Left lung (tissue), 10 donors: Measurements from ENCODE around the gene ZC3H12D. TPM values are rescaled to one million over a fixed set of nuclear protein-coding genes. Genes with fewer than 3 reads are reported as not detected.

ENCODE experiments used
- ATAC-seq: fragments of 200-7000 bp; cut with Tn5 transposase; one replicate; pipeline ENCODE4 v1.9.1; 2020; ENCODE audit warnings: moderate library complexity
- DNase-seq, 4 donors: peaks; one replicate each; pipeline ENCODE4 v3.0.0-alpha.2; 2013 to 2020
- H3K27ac ChIP-seq, 2 donors: fragments of 200-600 bp; sonication (generic) in 1 of 2; one replicate each; pipeline versions ENCODE4 v1.5.0 to v1.8.0; 2020 to 2021
- H3K27me3 ChIP-seq, 2 donors: fragments of 200-600 bp; sonication (generic) in 1 of 2; one replicate each; pipeline versions ENCODE4 v1.5.0 to v1.8.0; 2020 to 2021
- H3K36me3 ChIP-seq, 2 donors: fragments of 200-600 bp; sonication (generic) in 1 of 2; one replicate each; pipeline versions ENCODE4 v1.5.0 to v1.8.0; 2020 to 2021
- H3K4me1 ChIP-seq, 2 donors: fragments of 200-600 bp; one replicate each; pipeline ENCODE4 v1.8.0; 2021
- H3K4me3 ChIP-seq, 2 donors: fragments of 200-600 bp; sonication (generic) in 1 of 2; one replicate each; pipeline versions ENCODE4 v1.5.0 to v1.8.0; 2020 to 2021; ENCODE audit warnings: mild to moderate bottlenecking in 1 of 2
- H3K9me3 ChIP-seq, 2 donors: fragments of 200-600 bp; sonication (generic) in 1 of 2; one replicate each; pipeline versions ENCODE4 v1.5.0 to v1.8.0; 2020 to 2021
- CTCF ChIP-seq, 2 donors: fragments of 200-600 bp; sonication (generic) in 1 of 2; IDR thresholded peaks; one replicate each; pipeline versions ENCODE4 v1.5.0 to v1.8.0; 2021; ENCODE audit warnings: antibody characterized with exemption in 2 of 2
- intact Hi-C, 2 donors: fragments of 100-400 bp; cut with DNase I; formaldehyde crosslinking; loops; one replicate each; pipeline versions ENCODE4 v1.11.2 to v1.14.2; 2022
- polyA plus RNA-seq, 6 donors: library from polyadenylated mRNA; unstranded; fragments of 120-200 nt; gene quantifications; one replicate each; pipeline ENCODE4 v1.2.1, GENCODE V29; 2013; ENCODE audit not compliant: insufficient read length in 6 of 6
- total RNA-seq, 2 donors: library from RNA; stranded (reverse); fragmentation: NEBNext Ultra II Directional; extraction: Animal tissue kit (Norgen Biotek cat#: 25700); gene quantifications; one replicate each; pipeline ENCODE4 v1.2.1, GENCODE V29; 2021
- donor health status: DM: no; HTN: yes; CAD: no.
- donor health status: DM: no; HTN: no; CAD: no.

ZC3H12D gene
- total and polyA plus RNA-seq, 8 donors = 0.45 to 4.1 (median 0.85) TPM

DNA sequence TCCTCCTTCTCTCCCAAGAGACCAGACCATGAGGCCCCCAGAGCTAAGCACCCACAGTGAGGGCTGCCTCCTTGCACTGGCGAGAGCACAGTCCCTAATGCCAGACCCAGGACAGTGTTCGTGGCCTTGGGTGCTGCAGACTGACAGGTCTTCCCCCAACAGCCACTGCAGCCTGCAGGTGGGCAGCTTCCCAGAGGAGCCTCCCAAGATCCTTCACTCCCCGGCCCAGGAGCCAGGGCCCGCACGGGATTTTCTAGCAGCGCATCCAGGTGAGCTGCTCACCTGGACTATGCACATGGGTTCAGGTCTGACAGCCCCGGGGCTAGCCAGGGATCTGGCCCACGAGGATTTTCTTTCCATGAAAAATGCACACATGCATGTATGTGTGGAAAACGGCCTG, 43.1 kb downstream of the ZC3H12D start:
- H3K9me3 ChIP-seq = no peaks in the 10 kb centered on the region
- TF ChIP-seq CTCF (IDR thresholded peaks at IDR 0.05) = no peak
- DNase-seq (no peak), ATAC-seq (no peak)
- H3K4me3 ChIP-seq = no peak overlapping the region
- no peak overlapping the region for H3K27ac ChIP-seq
- no peaks in the 10 kb centered on the region for H3K27me3 ChIP-seq
- no peaks in the 10 kb centered on the region for H3K4me1 ChIP-seq
- intact Hi-C loops = no loop called here
- H3K36me3 ChIP-seq = no peaks in the 10 kb centered on the region

DNA sequence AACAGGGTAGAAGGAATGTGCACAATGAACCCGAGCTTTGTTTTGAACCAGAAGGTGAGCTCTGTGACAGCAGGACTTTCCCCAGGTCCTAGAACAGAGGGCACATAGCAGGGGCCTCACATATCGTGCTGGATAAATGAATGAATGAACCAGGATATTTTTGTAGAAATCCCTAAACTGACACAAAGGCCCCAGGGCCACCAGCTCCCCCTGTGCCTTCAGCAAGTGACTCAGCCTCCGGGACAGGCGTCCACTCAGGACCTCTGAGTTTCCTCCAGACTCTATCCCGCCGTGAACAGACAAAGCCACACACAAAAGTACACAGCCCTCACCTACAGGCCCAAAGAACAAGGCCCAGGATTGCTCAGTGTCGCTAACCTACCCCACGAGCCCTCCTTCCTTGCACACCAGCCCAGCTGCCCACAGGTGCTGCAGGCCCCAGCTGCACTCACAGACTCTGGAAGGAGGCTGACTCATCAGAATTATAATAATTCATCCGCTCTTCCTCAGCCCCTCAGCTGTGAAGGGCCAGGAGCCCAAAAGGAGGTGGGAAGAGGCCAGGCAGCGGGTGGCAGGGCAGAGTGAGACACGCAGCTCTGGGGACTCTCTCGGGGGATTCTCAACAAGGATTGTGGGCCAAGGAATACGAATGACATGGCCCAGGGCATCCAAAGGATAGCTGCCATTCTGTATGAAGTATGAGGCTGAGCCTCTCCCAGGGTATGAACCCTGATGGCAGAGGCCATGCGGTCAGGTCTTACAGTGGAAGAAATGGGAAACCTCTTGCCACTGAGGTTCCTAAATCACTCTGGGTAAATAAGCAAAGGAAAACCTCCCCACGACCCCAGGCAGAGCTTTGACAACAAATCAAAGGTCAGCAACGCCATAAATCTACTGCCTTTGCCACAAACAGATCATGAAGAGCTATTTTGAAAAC, 43.8 kb downstream of the ZC3H12D start:
- no peak for TF ChIP-seq CTCF (IDR thresholded peaks at IDR 0.05)
- Histone ChIP-seq H3K27me3 (no peaks in the 10 kb centered on the region), H3K36me3 (no peaks in the 10 kb centered on the region), H3K27ac (no peak overlapping the region), H3K9me3 (no peaks in the 10 kb centered on the region), H3K4me3 (no peak overlapping the region), H3K4me1 (no peaks in the 10 kb centered on the region)
- ATAC-seq (no peak), DNase-seq (no peak)
- intact Hi-C loops = no loop called here

DNA sequence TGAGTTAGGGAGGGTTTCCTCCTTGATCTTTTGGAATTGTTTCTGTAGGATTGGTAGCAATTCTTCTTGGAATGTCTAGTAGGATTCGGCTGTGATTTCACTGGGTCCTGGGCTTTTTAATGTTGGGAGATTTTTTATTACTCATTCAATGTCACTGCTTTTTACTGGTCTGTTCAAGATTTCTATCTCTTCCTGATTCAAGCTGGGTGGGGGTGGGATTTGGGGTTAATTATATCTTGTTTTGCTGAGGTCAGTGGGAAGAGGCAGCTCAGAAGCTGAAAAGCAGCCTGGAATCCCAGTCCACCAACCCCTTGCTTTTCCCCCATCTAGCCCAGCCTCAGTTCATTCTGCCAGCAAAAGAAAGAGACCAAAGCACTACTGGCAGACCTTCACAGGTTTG, 45.2 kb downstream of the ZC3H12D start:
- no peak overlapping the region for H3K4me3 ChIP-seq
- no peak for TF ChIP-seq CTCF (IDR thresholded peaks at IDR 0.05)
- H3K9me3 ChIP-seq = no peaks in the 10 kb centered on the region
- no peaks in the 10 kb centered on the region for H3K4me1 ChIP-seq
- ATAC-seq (no peak), DNase-seq (no peak)
- H3K27ac ChIP-seq = no peak overlapping the region
- intact Hi-C loops = loop anchor here in 1 of 2 donors (10.0 kb wide), 2 partner anchors 75 to 405 kb away; no protein-coding TSS in a partner anchor
- no peaks in the 10 kb centered on the region for H3K27me3 ChIP-seq
- no peaks in the 10 kb centered on the region for H3K36me3 ChIP-seq

GRCh38 chr6:149438855-149439254, 46.0 kb downstream of the ZC3H12D start:
- TF ChIP-seq CTCF (IDR thresholded peaks at IDR 0.05) = no peak
- intact Hi-C loops = loop anchor here in 1 of 2 donors (10.0 kb wide), 2 partner anchors 76 to 404 kb away; no protein-coding TSS in a partner anchor
- H3K9me3 ChIP-seq = no peaks in the 10 kb centered on the region
- no peaks in the 10 kb centered on the region for H3K4me1 ChIP-seq
- no peak overlapping the region for H3K4me3 ChIP-seq
- no peaks in the 10 kb centered on the region for H3K27me3 ChIP-seq
- H3K36me3 ChIP-seq = no peaks in the 10 kb centered on the region
- ATAC-seq = no peak
- H3K27ac ChIP-seq = no peak overlapping the region
- no peak for DNase-seq

DNA sequence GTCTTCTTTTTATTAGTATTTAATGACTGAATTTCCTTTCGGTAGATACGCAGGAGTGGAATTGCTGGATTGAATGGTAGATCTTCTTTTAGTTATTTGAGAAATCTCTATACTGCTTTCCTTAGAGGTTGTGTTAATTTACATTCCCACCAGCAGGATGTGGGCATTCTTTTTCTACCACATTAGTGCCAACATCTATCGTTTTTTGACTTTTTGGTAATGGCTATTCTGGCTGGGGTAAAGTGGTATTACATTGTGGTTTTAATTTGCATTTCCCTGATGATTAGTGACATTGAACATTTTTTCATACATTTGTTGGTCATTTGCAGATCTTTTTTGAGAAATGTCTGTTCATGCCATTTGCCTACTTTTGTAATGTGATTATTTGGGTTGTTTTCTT, 47.6 kb downstream of the ZC3H12D start:
- H3K4me3 ChIP-seq = no peak overlapping the region
- H3K27ac ChIP-seq = no peak overlapping the region
- no peaks in the 10 kb centered on the region for H3K27me3 ChIP-seq
- TF ChIP-seq CTCF (IDR thresholded peaks at IDR 0.05) = no peak
- DNase-seq = no peak
- intact Hi-C loops = loop anchor here in 1 of 2 donors (10.0 kb wide), 2 partner anchors 78 to 402 kb away; no protein-coding TSS in a partner anchor
- ATAC-seq = no peak
- no peaks in the 10 kb centered on the region for H3K36me3 ChIP-seq
- H3K9me3 ChIP-seq = no peaks in the 10 kb centered on the region
- H3K4me1 ChIP-seq = peaks cover 0 to 2% of the 10 kb centered on the region in 2 donors
